B cell (primary cell): ENCODE results near the gene DNAJB2. TPM values are rescaled to one million over a fixed set of nuclear protein-coding genes. Genes with fewer than 3 reads are reported as not detected.

Experiments
- ATAC-seq: fragments of 200-7000 bp; cut with Tn5 transposase; one replicate; pipeline ENCODE4 v1.10.0; 2021; ENCODE audit warnings: low read depth, mild to moderate bottlenecking, moderate number of reproducible peaks, moderate library complexity
- CTCF ChIA-PET: fragments of 350-600 bp; sonication (Branson Sonifier 250); formaldehyde crosslinking; loops from one replicate; lab custom pipeline; 2021; ENCODE audit warnings: antibody characterized with exemption, inconsistent platforms; lab: Charles Lee
- POLR2A ChIA-PET: fragments of 350-600 bp; sonication (Branson Sonifier 250); formaldehyde crosslinking; loops from one replicate; lab custom pipeline; 2021; ENCODE audit warnings: antibody characterized with exemption; lab: Charles Lee
- DNase-seq: peaks from one replicate; pipeline ENCODE4 v3.0.0; 2013
- H2AFZ ChIP-seq: 2 replicates; pipeline ENCODE4 v1.6.1; 2012; ENCODE audit warnings: mild to moderate bottlenecking, low read depth, low read length; ENCODE audit not compliant: insufficient read depth, poor library complexity, severe bottlenecking
- H3K27ac ChIP-seq, 2 donors: 1 replicate in 1 of 2; 2 replicates in 1 of 2; pipeline ENCODE4 v1.5.1; 2012 to 2013; ENCODE audit warnings: low read length in 2 of 2, mild to moderate bottlenecking in 2 of 2, moderate library complexity in 1 of 2
- H3K27me3 ChIP-seq, 4 experiments: fragments of 200-600 bp in 1 of 4; sonication (generic) in 1 of 4; replicated peaks in 1 of 4; 1 replicate in 2 of 4; 2 replicates in 2 of 4; pipeline versions ENCODE4 v1.6.1 to v1.7.0; 2013 to 2016; ENCODE audit warnings: low read length in 3 of 4, mild to moderate bottlenecking in 2 of 4, mixed read lengths in 1 of 4, moderate library complexity in 1 of 4; ENCODE audit not compliant: insufficient read depth in 4 of 4, control insufficient read depth in 3 of 4; ENCODE audit errors: control extremely low read depth in 1 of 4
- H3K36me3 ChIP-seq, 2 experiments: replicated peaks in 1 of 2; 1 replicate in 1 of 2; 2 replicates in 1 of 2; pipeline versions ENCODE4 v1.6.1 to v1.7.1; 2013; ENCODE audit warnings: low read length in 1 of 2; ENCODE audit not compliant: insufficient read depth in 2 of 2, control insufficient read depth in 1 of 2; ENCODE audit errors: control extremely low read depth in 1 of 2, extremely low read depth in 1 of 2
- H3K4me1 ChIP-seq, 2 donors: fragments of 200-600 bp in 1 of 2; sonication (generic) in 1 of 2; 1 replicate in 1 of 2; 2 replicates in 1 of 2; pipeline versions ENCODE4 v1.5.1 to v1.6.1; 2013 to 2017; ENCODE audit warnings: low read length in 2 of 2; ENCODE audit not compliant: control insufficient read depth in 2 of 2, insufficient read depth in 2 of 2
- H3K4me2 ChIP-seq: replicated peaks from 2 replicates; pipeline ENCODE3; 2012; ENCODE audit warnings: mild to moderate bottlenecking, low read depth, low read length; ENCODE audit not compliant: poor library complexity, severe bottlenecking
- H3K4me3 ChIP-seq, 5 experiments: fragments of 200-600 bp in 1 of 5; sonication (generic) in 1 of 5; 1 replicate in 3 of 5; 2 replicates in 2 of 5; pipeline versions ENCODE4 v1.5.1 to v1.7.0; 2011 to 2016; ENCODE audit warnings: low read length in 4 of 5, mild to moderate bottlenecking in 4 of 5, low read depth in 2 of 5, control low read depth in 1 of 5, moderate library complexity in 1 of 5; ENCODE audit not compliant: insufficient read depth in 1 of 5; ENCODE audit errors: control extremely low read depth in 1 of 5, extremely low read depth in 1 of 5
- H3K79me2 ChIP-seq: fragments of 200-600 bp; sonication (generic); one replicate; pipeline ENCODE4 v1.6.0; 2016; ENCODE audit warnings: low read length; ENCODE audit not compliant: control insufficient read depth, insufficient read depth
- H3K9ac ChIP-seq: fragments of 200-600 bp; sonication (generic); 2 replicates; pipeline ENCODE4 v1.6.1; 2017; ENCODE audit warnings: mild to moderate bottlenecking, low read length, moderate library complexity
- H3K9me3 ChIP-seq, 3 donors: one replicate each; pipeline versions ENCODE4 v1.6.1 to v1.7.1; 2013; ENCODE audit warnings: low read length in 2 of 3; ENCODE audit not compliant: control insufficient read depth in 2 of 3, insufficient read depth in 1 of 3; ENCODE audit errors: control extremely low read depth in 1 of 3
- H4K20me1 ChIP-seq: 2 replicates; pipeline ENCODE4 v1.6.0; 2012; ENCODE audit warnings: mild to moderate bottlenecking, low read length; ENCODE audit not compliant: insufficient read depth, control insufficient read depth, poor library complexity, severe bottlenecking
- H3K27ac Mint-ChIP-seq: one replicate; pipeline ENCODE4 v1.8.0; 2021; ENCODE audit warnings: mixed read lengths
- H3K27me3 Mint-ChIP-seq: one replicate; pipeline ENCODE4 v1.8.0; 2021; ENCODE audit warnings: mixed read lengths
- H3K4me1 Mint-ChIP-seq: one replicate; pipeline ENCODE4 v1.8.0; 2021; ENCODE audit warnings: mixed read lengths
- H3K4me3 Mint-ChIP-seq: one replicate; pipeline ENCODE4 v1.8.0; 2021; ENCODE audit warnings: mixed read lengths
- H3K9me3 Mint-ChIP-seq: one replicate; pipeline ENCODE4 v1.8.0; 2022; ENCODE audit warnings: mixed read lengths; ENCODE audit not compliant: insufficient read depth
- EZH2 ChIP-seq: IDR thresholded peaks from 2 replicates; pipeline ENCODE4 v1.6.1; 2012; ENCODE audit warnings: borderline replicate concordance, low read depth, mild to moderate bottlenecking, moderate library complexity, low read length; ENCODE audit not compliant: insufficient read depth, poor library complexity, severe bottlenecking
- WGBS: methylation state at CpG from one replicate; pipeline ENCODE4 v1.1.5; 2013; ENCODE audit warnings: missing lambda C conversion rate; ENCODE audit not compliant: insufficient coverage; 5-methylcytosine and 5-hydroxymethylcytosine counted together
- intact Hi-C: fragments of 100-400 bp; cut with micrococcal nuclease; formaldehyde crosslinking; loops from one replicate; pipeline ENCODE4 v1.10.0; 2022
- polyA plus RNA-seq: library from polyadenylated mRNA; depleted of rRNA; stranded (reverse); fragments of >200 nt; gene quantifications from 2 replicates; pipeline ENCODE4 v1.2.3, GENCODE V29; 2012
- total RNA-seq, 2 donors: library from RNA; stranded (reverse); fragments of 120-200 nt in 1 of 2; gene quantifications; 1 replicate in 1 of 2; 2 replicates in 1 of 2; pipeline versions ENCODE4 v1.2.3 to v1.2.4, GENCODE V29; 2013 to 2022
- TF ChIP-seq, protein P1 (sequence below): fragments of 200-600 bp; IDR thresholded peaks from one replicate; pipeline ENCODE4 v1.8.0; 2022; ENCODE audit warnings: antibody characterized with exemption, mild to moderate bottlenecking

DNAJB2 gene
- total and polyA plus RNA-seq, 2 donors (not counting 1 experiment from before 2014, with no cell fraction given) = 127 to 184 TPM

DNA sequence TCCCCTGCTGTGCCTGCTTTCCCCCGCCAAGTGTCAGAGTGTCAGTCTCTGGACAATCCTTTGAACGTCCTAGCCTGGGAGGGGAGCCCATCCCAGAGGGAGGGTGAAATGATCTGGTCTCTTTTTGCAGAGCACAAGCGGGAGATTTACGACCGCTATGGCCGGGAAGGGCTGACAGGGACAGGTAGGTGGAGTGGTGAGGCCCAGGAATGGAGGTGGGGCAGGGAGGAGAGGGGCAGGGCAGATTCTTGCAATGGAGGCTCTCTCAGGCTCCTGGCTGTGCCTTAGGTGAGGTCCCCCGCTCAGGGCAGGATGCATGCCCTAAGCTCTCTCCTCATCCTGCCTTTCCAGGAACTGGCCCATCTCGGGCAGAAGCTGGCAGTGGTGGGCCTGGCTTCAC lies 2.4 kb downstream of the DNAJB2 start:
- Histone ChIP-seq H3K27me3 (no peaks in the 10 kb centered on the region), H3K9ac (no peak overlapping the region), H2AFZ (no peak overlapping the region), H3K9me3 (no peaks in the 10 kb centered on the region), H3K4me2 (no peak overlapping the region), H3K36me3 (peaks cover 2 to 62% of the 10 kb centered on the region in 2 experiments), H3K4me1 (peaks cover 32 to 44% of the 10 kb centered on the region in 2 donors), H4K20me1 (peaks cover 50% of the 10 kb centered on the region), H3K27ac (no peak overlapping the region), H3K79me2 (peaks cover 8% of the 10 kb centered on the region), H3K4me3 (no peak overlapping the region)
- Mint-ChIP-seq H3K27me3 (no peaks in the 10 kb centered on the region), H3K4me1 (peaks cover 40% of the 10 kb centered on the region), H3K4me3 (peak overlapping the region; percentile 92), H3K9me3 (no peaks in the 10 kb centered on the region), H3K27ac (no peak overlapping the region)
- intact Hi-C loops = no loop called here
- ChIA-PET CTCF (interaction anchor here (0.7 to 15.8 kb wide), 6 partner anchors 12 to 111 kb away, joined by 3 to 239 read pairs (median 4); partner anchors contain the start of genes ANKZF1, ATG9A, GLB1L and STK16), POLR2A (interaction anchor here (0.6 to 7.2 kb wide), 5 partner anchors 13 to 400 kb away, joined by 3 to 106 read pairs (median 39); partner anchors contain the start of genes CNPPD1, RETREG2, TUBA4A and TUBA4B)
- no peak for TF ChIP-seq EZH2
- TF ChIP-seq, protein P1, sequence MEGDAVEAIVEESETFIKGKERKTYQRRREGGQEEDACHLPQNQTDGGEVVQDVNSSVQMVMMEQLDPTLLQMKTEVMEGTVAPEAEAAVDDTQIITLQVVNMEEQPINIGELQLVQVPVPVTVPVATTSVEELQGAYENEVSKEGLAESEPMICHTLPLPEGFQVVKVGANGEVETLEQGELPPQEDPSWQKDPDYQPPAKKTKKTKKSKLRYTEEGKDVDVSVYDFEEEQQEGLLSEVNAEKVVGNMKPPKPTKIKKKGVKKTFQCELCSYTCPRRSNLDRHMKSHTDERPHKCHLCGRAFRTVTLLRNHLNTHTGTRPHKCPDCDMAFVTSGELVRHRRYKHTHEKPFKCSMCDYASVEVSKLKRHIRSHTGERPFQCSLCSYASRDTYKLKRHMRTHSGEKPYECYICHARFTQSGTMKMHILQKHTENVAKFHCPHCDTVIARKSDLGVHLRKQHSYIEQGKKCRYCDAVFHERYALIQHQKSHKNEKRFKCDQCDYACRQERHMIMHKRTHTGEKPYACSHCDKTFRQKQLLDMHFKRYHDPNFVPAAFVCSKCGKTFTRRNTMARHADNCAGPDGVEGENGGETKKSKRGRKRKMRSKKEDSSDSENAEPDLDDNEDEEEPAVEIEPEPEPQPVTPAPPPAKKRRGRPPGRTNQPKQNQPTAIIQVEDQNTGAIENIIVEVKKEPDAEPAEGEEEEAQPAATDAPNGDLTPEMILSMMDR = no peak
- ATAC-seq (no peak), DNase-seq (no peak)
- 92% methylated on average over 7 of the region's 8 CpGs for whole genome bisulfite sequencing

DNA sequence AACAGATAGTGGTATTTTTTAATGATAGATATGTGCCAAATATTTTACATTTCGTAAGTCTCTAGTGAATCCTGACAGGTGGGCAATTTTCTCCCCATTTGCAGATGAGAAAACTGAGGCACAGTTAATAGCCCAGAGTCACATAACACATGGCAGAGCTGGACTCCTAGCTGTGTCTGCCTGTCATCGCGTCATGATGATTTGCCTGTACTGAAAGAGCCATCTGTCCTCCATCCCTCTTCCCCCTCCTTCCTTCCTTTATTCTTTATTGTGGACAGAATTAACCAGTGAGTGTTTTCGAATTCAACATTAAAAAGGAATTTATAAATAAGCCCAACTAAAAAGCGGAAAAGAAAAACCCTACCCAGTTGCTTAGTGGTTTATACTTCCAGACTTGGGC lies 3.2 kb downstream of the DNAJB2 start:
- Histone ChIP-seq H3K36me3 (peaks cover 2 to 62% of the 10 kb centered on the region in 2 experiments), H3K4me2 (no peak overlapping the region), H3K27me3 (no peaks in the 10 kb centered on the region), H3K27ac (no peak overlapping the region), H3K9me3 (no peaks in the 10 kb centered on the region), H4K20me1 (peaks cover 50% of the 10 kb centered on the region), H3K4me1 (peaks cover 27 to 38% of the 10 kb centered on the region in 2 donors), H3K4me3 (no peak overlapping the region), H3K9ac (no peak overlapping the region), H2AFZ (no peak overlapping the region), H3K79me2 (peaks cover 3% of the 10 kb centered on the region)
- H3K9me3 Mint-ChIP-seq = no peaks in the 10 kb centered on the region
- H3K4me3 Mint-ChIP-seq = no peak overlapping the region
- no peak for TF ChIP-seq EZH2
- ATAC-seq = no peak
- intact Hi-C loops = no loop called here
- peaks cover 35% of the 10 kb centered on the region for H3K4me1 Mint-ChIP-seq
- WGBS = 100% methylated on average over 1 of the region's 5 CpGs
- ChIA-PET CTCF (interaction anchor here (0.9 to 15.8 kb wide), 5 partner anchors 11 to 77 kb away, joined by 3 to 239 read pairs (median 5); partner anchors contain the start of genes ANKZF1 and ATG9A), POLR2A (interaction anchor here (0.6 to 7.2 kb wide), 3 partner anchors 29 to 401 kb away, joined by 3 to 106 read pairs (median 8); partner anchors contain the start of genes TUBA4A and TUBA4B)
- H3K27me3 Mint-ChIP-seq = no peaks in the 10 kb centered on the region
- H3K27ac Mint-ChIP-seq = no peak overlapping the region
- DNase-seq = no peak
